ENCODE results near the gene AP2B1.
"Not testable (repeated sequence)": the region's sequence is repeated elsewhere in the genome, so short reads cannot be mapped to it uniquely, and the experiment has no call there.

AP2B1 gene

DNA sequence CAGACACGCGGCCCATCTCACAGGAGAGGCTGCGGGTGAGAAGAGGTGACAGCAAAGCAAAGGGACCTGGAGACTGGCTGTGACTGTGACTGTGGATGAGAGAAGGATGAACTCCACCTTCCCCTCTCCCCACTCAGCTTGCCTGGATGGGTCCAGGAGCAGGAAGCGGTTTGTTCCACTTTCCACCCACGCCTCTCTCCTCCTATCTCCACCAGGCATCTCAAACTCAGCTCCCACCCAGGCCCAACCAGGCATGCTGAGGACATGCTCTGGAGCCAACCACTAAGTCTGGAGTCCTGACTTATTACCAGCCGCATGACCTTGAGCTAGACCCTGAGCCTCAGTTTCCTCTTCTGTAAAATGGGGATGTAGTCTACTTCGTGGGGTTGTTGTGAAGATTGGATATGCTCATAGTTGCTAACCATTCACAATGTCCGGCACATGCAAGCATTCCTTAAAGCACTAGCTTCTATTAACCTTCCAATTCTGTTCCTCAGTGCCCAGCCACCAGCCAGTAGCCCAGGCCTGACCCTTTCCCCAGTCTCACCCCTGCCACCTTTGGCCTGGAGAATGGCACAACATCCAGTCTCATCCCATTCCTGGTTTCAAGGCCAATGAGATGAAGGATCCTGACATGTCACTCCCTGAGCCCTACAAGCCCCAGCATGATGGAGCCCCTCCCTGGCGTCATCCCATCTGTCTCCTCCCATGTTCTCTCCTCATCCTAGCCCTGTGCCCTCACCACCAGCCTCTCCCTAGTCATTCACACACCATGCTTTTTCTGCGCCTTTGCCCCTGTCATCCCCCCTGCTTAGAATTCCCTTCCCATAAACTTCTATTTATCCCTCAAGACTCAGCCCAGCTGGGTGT, 163.6 kb downstream of the AP2B1 start:
- no peak for DNase-seq

DNA sequence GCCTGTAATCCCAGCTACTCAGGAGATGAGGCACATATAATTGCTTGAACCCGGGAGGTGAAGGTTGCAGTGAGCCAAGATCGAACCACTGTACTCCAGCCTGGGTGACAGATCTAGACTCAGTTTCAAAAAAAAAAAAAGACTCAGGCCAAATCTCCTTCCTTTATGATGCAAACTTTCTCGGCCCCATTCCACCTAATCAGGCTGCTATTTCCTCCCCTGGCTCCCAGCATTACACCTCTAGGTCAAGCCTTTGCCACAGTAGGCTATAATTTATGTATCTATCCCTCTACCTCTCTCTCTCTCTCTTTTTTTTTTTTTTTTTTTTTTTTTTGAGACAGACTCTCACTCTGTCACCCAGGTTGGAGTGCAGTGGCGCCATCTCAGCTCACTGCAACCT, 164.4 kb downstream of the AP2B1 start:
- not testable (repeated sequence) for DNase-seq

DNA sequence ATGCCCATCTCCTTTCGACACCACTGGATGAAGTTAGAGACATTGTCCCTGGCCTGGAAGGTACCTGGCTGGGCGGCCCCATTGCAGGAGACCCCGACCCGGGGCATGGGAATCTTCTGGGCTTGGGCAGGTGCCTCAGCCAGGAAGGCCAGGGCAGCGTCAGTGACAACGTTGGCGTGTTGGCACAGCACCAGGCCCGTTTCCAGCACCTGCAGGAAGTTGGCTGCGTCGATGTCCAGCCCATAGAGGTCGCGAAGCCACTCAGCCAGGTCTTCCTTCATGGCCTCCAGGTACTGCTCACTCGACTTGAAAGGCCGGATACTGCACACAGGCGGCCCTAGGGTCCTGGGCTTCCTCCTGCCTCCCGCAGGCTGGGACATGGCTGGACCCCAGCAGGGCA, 165.3 kb downstream of the AP2B1 start:
- DNase-seq, result no peak

DNA sequence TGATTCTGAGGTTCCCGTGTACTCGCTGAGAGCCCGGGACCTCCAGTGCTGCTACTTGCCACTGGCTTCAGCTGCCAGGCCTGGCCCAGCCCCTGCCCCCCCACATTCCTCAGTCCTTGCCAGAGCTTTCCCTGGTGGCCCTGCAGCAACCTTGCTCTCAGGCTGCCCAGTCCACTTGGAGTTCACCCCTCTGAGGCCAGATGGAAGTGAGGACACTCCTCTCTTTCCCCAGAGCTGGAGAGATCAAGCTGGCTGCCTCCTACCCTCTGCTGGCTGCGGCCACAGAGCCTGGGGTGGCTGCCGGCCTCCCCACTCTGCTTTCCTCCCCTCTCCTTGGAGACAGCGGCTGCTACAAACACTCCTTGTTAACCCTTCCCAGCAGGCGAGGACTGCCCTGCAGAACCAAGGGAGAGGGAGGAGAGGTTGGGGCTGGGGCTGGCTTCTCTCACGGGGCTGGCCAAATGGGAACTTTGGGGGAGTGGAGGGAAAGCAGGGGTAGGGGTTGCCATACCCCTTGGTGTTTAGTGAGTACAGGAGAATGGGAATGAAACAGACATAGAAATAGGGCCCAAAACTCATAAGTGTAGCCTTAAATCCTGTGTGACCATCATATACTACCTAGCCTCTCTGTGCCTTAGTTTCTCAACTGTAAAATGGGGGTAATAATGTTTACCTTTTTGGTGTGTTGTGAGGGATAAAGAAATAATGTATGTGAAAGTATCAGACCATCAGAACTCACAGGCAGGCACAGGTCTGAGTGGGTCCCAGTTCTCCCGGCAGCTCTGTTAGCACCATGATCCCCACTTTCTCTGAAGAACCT, 166.0 kb downstream of the AP2B1 start, which contains the start of gene GAS2L2:
TSS of gene GAS2L2 (minus strand) at position 295 of the 820 bp plus-strand sequence. CDS start 389 bp downstream, outside the sequence.
- no peak for DNase-seq

DNA sequence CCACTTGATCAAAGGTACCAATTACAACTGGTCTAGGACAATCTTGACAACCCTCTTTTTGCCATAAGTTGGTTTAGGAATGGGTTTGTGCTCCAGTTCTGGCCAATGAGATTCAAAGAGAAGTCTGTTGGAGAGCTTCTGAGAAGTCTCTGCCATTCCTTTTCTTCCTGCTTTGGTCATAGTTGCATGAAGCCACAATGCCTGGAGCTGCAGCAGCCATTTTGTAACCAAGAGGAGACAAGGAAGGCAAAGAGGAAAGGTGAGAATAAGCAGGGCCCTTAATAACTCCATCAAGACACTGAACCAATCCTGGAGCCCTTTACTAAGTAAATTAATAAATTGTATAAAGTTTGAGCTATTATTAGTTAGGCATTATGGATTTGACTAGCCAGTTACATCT, 170.1 kb downstream of the AP2B1 start:
- DNase-seq, result no peak

DNA sequence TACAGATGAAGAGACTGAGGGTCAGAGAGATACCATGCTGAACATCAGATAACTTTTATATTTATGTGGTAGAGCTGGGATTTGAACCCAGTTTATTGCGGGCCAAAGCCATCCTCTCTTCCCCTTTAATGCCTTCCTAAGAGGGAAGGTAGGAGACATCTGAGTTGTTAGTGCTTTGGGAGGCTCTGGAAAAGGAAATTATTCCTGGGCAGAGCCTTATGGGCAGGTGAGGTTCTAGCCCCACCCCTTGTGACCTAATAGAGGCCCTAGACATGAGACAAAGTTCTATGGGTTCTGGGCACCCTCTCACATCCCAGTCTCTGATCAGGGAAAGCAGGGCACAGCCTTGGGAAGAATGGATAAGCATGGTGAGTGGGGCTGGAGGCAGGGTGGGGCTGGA, 173.5 kb downstream of the AP2B1 start, which contains the start of gene C17orf50:
TSS of gene C17orf50 (plus strand) at position 301 of the 400 bp plus-strand sequence. CDS start at position 356, 55 bp downstream.
- DNase-seq, result no peak

DNA sequence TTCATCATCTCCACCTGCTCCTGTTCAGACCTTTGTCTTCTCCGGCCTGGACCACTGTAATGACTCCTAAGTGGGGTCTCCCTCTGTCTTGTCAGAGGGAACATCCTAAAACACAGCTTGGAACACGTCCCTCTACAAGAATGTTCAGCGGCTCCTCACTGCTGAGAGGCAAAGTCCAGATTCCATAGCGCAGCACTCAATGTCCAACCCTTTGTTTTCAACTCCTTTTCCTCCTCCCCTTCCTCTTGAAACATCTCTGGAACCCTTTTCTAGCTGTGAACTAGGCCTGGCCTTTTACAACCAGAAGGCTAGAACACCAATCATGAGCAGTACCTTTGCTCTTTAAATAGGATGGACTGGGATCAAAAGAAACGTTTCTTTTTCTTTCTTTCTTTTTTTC, 174.5 kb downstream of the AP2B1 start:
- DNase-seq, result no peak

DNA sequence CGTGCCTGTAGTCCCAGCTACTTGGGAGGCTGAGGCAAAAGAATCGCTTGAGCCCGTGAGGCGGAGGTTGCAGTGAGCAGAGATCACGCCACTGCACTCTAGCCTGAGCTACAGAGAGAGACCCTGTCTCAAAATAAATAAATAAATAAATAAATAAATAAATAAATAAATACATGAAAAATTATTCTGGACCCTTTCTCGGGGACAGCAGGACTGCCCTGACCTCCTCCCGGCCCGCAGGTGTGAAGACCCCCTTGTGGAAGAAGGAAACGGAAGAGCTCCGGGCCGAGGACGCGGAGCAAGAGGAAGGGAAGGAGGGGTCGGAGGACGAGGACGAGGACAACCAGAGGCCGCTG, 176.6 kb downstream of the AP2B1 start:
- DNase-seq, result no peak

DNA sequence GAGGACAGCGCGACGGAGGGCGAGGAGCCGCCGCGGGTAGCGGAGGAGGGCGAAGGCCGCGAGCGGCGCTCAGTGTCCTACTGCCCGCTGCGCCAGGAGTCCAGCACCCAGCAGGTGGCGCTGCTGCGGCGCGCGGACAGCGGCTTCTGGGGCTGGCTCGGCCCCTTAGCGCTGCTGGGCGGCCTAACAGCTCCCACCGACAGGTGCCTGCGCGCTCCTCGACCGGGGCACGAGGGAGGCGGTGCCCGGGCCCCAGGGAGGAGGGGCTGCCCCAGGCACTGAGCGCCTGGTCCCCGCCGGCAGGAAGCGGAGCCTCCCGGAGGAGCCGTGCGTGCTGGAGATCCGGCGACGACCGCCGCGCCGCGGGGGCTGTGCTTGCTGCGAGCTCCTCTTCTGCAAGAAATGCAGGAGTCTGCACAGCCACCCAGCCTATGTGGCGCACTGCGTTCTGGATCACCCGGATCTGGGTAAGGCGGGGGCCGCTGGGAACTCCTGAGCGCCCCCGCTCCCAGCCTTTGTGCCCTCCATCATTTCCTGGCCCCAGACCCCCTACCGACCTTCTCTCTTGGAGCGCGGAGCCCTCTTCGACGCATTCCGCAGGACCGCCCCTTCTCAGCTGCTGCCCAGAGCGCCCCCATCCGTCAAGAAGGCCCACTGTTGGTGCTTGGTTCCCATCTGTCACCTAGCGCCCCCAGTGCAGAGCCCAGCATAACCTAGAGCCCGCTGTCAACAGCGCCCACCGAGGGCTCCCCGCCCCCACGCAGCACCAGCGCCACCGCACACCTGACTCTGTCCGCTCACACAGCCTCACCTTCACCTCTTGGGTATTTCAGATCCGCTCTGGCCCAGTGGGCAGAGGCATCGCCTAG, 177.2 kb downstream of the AP2B1 start:
- peak; percentile 90 for DNase-seq

DNA sequence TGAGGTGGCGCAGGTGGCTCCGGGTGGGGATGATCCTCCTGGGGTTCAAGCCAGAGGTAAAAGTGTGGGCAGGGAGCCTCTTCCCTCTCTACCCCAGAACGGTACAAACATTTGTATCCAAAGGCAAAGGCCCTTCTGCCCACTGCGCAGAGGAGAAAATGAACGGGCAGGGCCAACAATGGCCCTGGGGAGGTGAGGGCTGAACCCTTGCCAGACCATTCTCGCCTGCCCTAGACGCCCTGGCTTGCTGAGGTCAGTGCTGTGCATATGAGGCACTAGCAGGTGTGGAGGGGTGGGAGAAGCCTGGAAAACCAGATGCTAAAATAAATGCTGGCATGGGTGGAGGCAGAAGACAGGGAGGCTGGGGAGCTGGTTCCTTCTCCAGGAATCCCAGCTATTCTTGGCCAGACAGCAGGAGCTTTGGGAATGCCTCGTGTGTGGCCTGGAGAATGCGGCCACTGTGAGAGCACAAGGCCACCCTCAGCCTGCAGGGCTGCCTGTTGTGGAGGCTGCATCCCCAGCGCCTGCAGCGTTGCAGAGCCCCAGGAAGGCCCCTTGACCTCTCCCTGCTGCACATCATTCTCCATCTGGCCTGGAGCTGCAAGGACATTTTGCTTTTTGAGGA, 178.1 kb downstream of the AP2B1 start:
- no peak for DNase-seq

DNA sequence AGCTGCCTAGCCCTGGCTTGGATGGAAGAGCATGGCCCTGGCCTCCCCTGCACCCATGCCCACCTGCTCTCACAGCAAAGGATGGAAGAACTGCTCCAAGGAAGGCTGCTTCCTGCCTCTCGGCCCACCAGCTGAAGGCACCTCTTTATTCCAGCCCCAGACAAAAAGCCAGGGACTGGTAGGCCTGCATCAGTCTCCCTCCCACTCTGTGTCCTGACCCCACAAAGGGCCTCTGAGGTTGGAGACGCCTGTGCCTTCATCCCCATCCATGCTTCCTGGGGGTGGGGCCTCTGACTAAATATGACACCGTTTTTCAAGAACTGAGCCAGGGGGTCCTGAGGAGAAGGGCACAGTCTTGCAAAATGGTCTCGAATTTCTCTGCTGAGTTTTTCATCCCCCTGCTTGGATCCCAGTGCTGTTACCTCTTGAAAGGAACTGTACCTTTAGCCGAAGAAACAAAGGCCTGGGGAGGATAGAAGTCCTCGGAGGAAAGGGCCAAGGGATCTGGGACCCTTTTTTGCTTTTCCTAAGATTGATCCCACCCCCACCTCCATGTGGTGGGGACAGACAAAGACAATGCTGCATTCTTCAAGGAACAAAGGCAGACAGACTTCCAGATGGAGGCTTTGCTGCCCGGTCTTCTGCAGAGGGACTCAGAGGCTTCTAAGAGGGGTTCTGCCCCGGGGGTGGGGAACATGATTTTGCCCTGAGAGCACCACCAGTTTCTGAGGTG, 178.8 kb downstream of the AP2B1 start:
- no peak for DNase-seq

DNA sequence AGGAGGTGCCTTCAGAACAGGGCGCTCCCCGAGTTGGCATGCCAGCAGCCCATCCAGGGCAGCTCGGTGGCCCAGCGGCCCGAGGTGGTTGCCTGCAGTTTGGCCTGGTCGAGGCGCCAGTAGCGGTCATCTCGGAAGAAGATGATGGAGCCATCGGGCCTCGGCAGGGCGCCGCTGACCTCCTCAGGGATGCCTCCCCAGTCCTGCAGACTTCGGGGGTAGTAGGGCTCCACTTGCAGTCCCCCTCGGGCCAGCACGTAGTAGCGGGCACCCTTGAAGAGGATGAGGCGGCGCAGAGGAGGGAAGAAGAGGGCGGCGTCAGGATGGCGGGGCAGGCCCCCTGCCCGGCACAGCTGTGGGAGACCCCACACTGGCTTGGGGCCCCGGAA, 179.4 kb downstream of the AP2B1 start:
- DNase-seq, result no peak

DNA sequence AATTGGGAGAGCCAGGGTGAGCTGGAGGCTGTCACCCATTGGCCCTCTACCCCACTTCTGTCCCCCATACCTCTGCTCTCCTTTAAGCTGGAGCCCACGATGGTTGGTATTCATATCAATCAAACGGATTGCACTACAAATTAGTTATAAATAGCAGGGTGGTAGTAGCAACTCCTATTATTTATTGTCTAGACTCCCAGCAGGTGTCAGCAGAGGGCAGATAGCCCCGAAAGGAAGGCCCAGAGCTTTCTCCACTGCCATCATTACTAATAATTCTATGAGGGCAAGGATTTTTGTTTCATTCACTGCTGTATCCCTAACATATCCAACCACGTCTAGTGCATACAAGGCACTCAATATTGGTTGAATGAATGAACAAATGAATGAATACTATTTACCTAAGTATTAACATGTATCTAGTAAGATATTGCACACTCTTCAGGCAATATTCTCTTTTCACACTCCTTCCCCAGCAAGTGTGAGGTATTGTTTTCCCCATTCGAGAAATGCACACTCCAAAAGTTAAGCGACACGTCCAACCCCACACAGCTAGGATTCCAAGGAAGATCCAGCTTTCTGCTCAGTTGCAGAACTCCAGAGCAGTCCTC, 179.9 kb downstream of the AP2B1 start:
- no peak for DNase-seq

DNA sequence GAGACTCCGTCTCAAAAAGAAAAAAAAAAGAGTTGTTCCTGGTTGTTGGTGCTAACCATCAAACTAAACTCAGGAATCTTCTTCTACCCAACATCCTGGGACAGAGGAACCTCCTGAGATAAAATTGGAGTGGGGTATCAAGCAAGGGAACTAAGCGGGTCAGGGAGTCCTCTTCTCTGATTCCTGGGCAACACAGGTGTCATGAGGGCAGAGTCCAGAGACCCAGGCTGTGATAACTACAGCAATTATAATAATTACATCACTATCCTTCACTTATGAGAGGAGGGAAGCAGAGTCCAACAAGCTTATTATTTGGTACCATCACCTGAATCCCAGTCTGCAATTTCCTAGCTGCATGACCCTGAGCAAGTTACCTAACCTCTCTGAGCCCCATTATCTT, 181.7 kb downstream of the AP2B1 start:
- DNase-seq, result no peak

DNA sequence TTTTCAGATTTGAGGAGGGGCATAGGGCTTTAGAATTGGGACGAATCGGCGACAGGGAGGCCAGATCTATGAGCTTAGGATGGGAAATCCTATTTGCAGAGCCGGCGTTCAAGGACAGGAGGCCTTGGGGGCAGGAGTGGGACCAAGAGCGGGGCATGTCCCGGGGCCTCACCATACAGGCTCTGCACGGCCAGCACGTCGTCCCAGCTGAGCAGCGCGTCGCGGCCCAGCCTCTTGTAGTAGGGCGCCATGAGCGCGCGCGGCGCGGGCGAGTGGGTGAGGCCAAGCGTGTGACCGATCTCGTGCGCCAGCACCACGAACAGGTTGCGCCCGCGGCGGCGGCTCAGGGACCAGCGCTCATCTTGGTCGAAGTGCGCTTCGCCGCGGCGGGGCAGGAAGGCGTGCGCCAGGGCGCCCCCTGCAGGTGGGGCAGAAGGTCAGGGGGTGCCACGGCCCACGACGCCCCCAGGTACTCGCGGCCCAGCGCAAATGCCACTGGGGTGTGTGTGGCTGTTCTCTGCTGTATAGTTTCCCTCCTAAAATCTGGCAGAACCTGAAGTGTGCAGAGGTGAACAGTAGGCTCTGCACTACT, 182.9 kb downstream of the AP2B1 start:
- DNase-seq, result no peak

DNA sequence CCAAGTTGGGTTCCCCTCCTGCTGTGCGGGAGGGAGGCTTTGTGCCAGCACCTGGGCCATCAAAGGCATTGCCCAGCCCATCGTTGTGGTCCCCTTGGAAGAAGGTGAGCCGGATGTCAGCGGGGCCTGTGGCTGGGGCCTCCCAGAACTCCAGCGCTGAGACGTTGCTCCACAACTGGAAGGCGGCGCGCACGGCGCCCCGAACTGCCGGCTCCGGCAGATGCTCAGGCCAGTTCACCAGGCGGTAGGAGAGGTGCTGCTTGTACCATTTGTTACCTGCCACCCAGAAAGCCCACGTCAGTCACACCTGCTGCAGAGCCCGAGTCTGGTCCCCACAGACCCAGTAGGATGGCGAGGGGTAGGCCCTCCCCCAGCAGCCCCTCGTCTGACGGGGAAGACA, 186.0 kb downstream of the AP2B1 start:
- no peak for DNase-seq

DNA sequence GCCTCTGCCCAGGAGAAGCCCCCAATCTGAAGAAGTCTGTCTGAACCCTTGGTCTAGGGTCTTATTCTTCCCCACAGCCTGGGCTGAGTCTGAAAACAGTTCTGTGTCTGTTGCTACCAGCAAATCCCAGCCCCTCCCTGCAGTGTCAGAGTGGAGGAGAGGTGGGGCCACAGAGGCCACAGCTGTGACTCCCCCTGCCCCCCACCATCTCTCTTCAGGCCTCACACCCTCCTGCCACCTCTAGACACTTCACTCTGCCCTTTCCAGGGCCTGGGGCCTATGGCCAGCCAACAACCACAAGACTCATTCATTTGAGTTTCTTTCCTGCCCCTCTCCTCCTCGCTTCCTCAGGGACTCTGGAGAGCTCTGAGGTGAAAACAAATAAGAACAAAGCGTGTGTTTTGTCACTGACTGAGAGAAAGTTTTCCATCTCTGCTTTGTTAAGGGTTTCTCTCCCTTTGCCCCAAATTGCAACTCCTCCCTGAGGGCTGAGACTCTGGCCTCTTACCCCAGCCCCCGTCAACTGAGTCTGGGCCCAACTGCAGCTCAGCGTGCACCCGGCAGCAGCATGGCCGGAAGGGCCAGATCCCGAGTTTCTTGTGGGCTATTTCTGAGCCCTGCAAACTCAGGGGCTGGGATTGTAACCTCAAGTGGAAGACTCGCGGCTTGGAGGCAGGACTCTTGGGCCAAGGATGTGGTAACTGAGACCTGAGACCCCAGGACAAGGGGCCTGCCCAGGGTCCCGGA, 186.7 kb downstream of the AP2B1 start:
- no peak for DNase-seq

DNA sequence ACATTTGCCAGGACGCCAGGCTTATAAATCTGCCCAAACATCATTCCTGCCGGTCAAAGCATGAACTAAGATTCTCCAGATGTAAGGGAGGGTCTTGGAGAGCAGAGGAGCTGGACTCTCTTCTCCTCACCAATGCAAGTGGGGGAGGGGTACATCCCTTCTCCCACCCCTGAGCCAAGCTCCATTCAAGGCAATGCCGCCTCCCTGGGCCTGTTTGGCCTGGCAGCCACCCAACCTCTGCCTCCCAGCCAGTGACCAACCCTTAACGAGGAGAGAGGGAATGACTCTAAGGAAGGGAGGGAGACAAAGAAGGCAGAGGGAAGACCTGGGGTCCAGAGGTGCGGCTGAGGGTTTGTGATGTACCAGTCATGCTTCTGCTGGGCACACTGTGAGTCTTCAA, 187.4 kb downstream of the AP2B1 start:
- no peak for DNase-seq

DNA sequence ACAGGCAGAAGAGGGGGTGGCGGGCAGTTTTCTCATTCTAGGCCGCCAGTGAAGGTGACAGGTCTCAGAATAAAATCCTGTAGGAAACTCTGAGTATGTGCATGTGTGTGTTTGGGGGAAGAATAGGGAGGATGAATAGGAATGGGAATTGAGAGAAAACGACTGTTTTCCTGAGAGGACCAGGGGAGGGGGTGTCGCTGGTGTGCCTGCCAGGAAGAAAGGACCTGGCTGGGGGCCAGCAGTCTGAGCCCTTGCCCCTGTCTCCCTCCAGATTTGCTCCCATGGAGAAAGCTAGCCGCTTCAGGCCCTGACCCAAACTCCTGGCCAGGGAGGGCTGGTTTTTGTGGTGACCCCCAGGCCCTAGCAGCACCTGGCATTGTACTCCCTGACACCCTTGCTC, 187.9 kb downstream of the AP2B1 start:
- no peak for DNase-seq

DNA sequence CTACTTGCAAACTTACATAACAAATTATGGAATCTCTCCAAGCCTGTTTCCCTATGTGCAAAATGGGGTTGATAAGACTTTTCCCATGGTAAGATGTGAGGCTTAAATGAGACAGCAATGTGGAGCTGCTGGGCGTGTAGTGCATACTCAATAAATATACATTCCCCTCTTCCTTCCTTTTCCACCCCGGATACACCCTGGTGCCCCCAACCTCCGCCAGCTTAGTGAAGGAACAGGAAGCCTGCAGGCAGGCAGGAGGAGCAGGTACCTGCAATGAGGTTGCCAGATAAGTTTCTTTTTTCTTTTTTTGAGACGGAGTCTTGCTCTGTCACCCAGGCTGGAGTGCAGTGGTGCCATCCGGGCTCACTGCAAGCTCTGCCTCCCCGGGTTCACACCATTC, 188.5 kb downstream of the AP2B1 start:
- no peak for DNase-seq
